Uterus (tissue), 2 donors: ENCODE data around the gene MACO1.

Source experiments
- POLR2A ChIP-seq, 2 donors: fragments of 450-650 bp; IDR thresholded peaks; one replicate each; pipeline ENCODE4 v1.6.1; 2016; ENCODE audit warnings: antibody characterized with exemption in 2 of 2, mild to moderate bottlenecking in 1 of 2, moderate library complexity in 1 of 2
- TF ChIP-seq, protein P1 (sequence below), 4 experiments: fragments of 200-600 bp in 2 of 4; fragments of 450-650 bp in 2 of 4; sonication (generic) in 2 of 4; IDR thresholded peaks; one replicate each; pipeline ENCODE4 v1.5.1; 2016 to 2019; ENCODE audit warnings: antibody characterized with exemption in 4 of 4, mild to moderate bottlenecking in 2 of 4, moderate library complexity in 1 of 4

DNA sequence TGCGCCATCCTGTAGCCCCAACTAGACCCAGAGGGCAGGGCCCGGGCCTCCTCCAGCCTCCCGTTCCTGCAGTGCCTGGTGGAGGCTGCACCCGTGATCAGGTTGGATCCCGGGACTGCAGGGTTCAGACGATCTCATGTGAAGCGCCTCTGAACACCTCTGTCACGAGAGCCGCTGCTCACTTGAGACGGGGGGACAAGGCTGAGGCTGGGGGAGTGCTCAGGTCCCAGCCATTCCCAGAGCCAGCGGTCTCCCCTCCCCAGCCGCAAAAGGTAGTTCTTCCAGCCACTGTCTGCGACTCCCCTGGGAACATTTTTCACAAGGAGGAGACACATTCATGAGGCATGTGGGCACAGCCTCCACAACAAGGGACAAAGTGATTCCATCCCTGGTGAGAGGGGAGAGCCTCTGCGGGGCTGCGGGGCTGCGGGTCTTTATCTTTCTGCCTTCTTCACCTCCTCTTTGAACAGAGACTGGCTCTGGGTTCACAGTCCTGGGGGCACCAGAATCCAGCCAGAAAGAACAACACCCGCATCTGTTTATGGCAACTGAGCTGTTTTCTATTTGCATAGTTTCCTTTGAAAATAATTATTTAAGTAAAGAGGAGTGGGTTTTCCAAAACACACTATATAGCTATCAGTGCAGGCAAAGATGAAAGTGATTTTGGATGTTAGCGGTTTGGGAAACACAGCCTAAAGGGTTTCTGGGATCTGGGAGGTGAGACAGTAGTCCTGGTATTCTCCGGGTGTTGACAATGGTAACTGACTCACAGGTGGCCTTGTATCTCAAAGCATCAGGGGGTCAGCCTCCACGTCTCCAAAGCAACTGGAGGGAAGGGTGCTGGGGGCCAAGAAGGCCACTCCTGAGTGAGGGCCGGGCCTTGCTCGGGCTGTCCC lies 99.7 kb downstream of the MACO1 start:
- TF ChIP-seq, protein P1, sequence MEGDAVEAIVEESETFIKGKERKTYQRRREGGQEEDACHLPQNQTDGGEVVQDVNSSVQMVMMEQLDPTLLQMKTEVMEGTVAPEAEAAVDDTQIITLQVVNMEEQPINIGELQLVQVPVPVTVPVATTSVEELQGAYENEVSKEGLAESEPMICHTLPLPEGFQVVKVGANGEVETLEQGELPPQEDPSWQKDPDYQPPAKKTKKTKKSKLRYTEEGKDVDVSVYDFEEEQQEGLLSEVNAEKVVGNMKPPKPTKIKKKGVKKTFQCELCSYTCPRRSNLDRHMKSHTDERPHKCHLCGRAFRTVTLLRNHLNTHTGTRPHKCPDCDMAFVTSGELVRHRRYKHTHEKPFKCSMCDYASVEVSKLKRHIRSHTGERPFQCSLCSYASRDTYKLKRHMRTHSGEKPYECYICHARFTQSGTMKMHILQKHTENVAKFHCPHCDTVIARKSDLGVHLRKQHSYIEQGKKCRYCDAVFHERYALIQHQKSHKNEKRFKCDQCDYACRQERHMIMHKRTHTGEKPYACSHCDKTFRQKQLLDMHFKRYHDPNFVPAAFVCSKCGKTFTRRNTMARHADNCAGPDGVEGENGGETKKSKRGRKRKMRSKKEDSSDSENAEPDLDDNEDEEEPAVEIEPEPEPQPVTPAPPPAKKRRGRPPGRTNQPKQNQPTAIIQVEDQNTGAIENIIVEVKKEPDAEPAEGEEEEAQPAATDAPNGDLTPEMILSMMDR (IDR thresholded peaks at IDR 0.05), result no peak
- TF ChIP-seq POLR2A (IDR thresholded peaks at IDR 0.05), result no peak
